IMR-90 (cell line): ENCODE data around the gene SEMA4B. TPM values are rescaled to one million over a fixed set of nuclear protein-coding genes. Genes with fewer than 3 reads are reported as not detected.
"Not testable (repeated sequence)": the region's sequence is repeated elsewhere in the genome, so short reads cannot be mapped to it uniquely, and the experiment has no call there.

Experiments
- ATAC-seq: fragments of 200-7000 bp; cut with Tn5 transposase; 2 replicates; pipeline ENCODE4 v1.9.1; 2020; ENCODE audit warnings: low read depth, mild to moderate bottlenecking, moderate library complexity
- BruUV-seq: library from RNA; stranded (reverse); fragments of 400-500 nt; replicated peaks from 2 replicates; lab custom pipeline; 2021; lab: Mats Ljungman, UMichigan
- CTCF ChIA-PET: fragments of 300-600 bp; formaldehyde crosslinking; extraction: SDS; loops from one replicate; lab custom pipeline; 2021; ENCODE audit warnings: antibody characterized with exemption; lab: Yijun Ruan, JAX
- POLR2A ChIA-PET: fragments of 300-600 bp; sonication (Branson Sonifier 250); formaldehyde crosslinking; loops from one replicate; lab custom pipeline; 2022; ENCODE audit warnings: antibody characterized with exemption; ENCODE audit not compliant: unreplicated experiment; lab: Charles Lee
- DNase-seq: peaks from one replicate; pipeline ENCODE4 v3.0.0; 2013
- H2AFZ ChIP-seq: replicated peaks from 2 replicates; pipeline ENCODE3; 2013; ENCODE audit warnings: low read length, mild to moderate bottlenecking; ENCODE audit not compliant: poor library complexity
- H2AK5ac ChIP-seq: 2 replicates; pipeline ENCODE4 v1.6.1; 2013; ENCODE audit warnings: low read depth, low read length, inconsistent platforms
- H2AK9ac ChIP-seq: replicated peaks from 2 replicates; pipeline ENCODE3; 2013; ENCODE audit warnings: mild to moderate bottlenecking, low read depth, low read length, moderate library complexity; ENCODE audit not compliant: poor library complexity
- H2BK120ac ChIP-seq: 2 replicates; pipeline ENCODE4 v1.6.1; 2013; ENCODE audit warnings: low read depth, low read length, inconsistent platforms
- H2BK15ac ChIP-seq: 3 replicates; pipeline ENCODE4 v1.6.1; 2013; ENCODE audit warnings: low read depth, low read length, inconsistent platforms
- H2BK20ac ChIP-seq: 2 replicates; pipeline ENCODE4 v1.6.1; 2013; ENCODE audit warnings: low read depth, mild to moderate bottlenecking, inconsistent platforms, low read length, moderate library complexity
- H2BK5ac ChIP-seq: 2 replicates; pipeline ENCODE4 v1.6.1; 2013; ENCODE audit warnings: mild to moderate bottlenecking, low read depth, low read length, inconsistent platforms; ENCODE audit not compliant: poor library complexity, severe bottlenecking
- H3K14ac ChIP-seq: replicated peaks from 2 replicates; pipeline ENCODE4 v1.6.1; 2013; ENCODE audit warnings: low read depth, low read length, inconsistent platforms
- H3K18ac ChIP-seq: 2 replicates; pipeline ENCODE4 v1.6.1; 2013; ENCODE audit warnings: low read depth, low read length, control low read depth
- H3K23ac ChIP-seq: 2 replicates; pipeline ENCODE4 v1.6.1; 2013; ENCODE audit warnings: low read depth, low read length, inconsistent platforms
- H3K27ac ChIP-seq: 2 replicates; pipeline ENCODE4 v1.5.1; 2013; ENCODE audit warnings: mild to moderate bottlenecking, control low read depth, low read length; ENCODE audit not compliant: insufficient read depth
- H3K27me3 ChIP-seq: 2 replicates; pipeline ENCODE4 v1.6.1; 2013; ENCODE audit warnings: low read length; ENCODE audit not compliant: control insufficient read depth, insufficient read depth
- H3K36me3 ChIP-seq: 2 replicates; pipeline ENCODE4 v1.6.1; 2013; ENCODE audit warnings: low read length, mixed read lengths; ENCODE audit not compliant: control insufficient read depth, insufficient read depth
- H3K4ac ChIP-seq: 2 replicates; pipeline ENCODE4 v1.6.1; 2013; ENCODE audit warnings: low read depth, low read length, inconsistent platforms
- H3K4me1 ChIP-seq: 2 replicates; pipeline ENCODE4 v1.6.1; 2013; ENCODE audit warnings: low read length, mixed read lengths; ENCODE audit not compliant: control insufficient read depth, insufficient read depth
- H3K4me2 ChIP-seq: 2 replicates; pipeline ENCODE4 v1.6.1; 2013; ENCODE audit warnings: low read depth, mild to moderate bottlenecking, control low read depth, low read length, moderate library complexity
- H3K4me3 ChIP-seq: 2 replicates; pipeline ENCODE4 v1.5.1; 2013; ENCODE audit warnings: low read depth, mild to moderate bottlenecking, control low read depth, low read length, moderate library complexity; ENCODE audit not compliant: insufficient read depth
- H3K56ac ChIP-seq: 2 replicates; pipeline ENCODE4 v1.6.1; 2013; ENCODE audit warnings: low read length, inconsistent platforms; ENCODE audit not compliant: insufficient read depth; ENCODE audit errors: extremely low read depth
- H3K79me1 ChIP-seq, 2 experiments: 2 replicates each; pipeline ENCODE4 v1.6.1; 2013; ENCODE audit warnings: low read length in 2 of 2, inconsistent platforms in 1 of 2, low read depth in 1 of 2
- H3K9ac ChIP-seq: 2 replicates; pipeline ENCODE4 v1.6.1; 2013; ENCODE audit warnings: low read depth, low read length, control low read depth
- H3K9me1 ChIP-seq: 2 replicates; pipeline ENCODE4 v1.6.1; 2013; ENCODE audit warnings: low read length, inconsistent platforms; ENCODE audit not compliant: insufficient read depth
- H3K9me3 ChIP-seq: 2 replicates; pipeline ENCODE4 v1.6.1; 2013; ENCODE audit warnings: low read length; ENCODE audit not compliant: control insufficient read depth, insufficient read depth
- H4K20me1 ChIP-seq: 2 replicates; pipeline ENCODE4 v1.6.1; 2013; ENCODE audit warnings: low read length, inconsistent platforms; ENCODE audit not compliant: insufficient read depth
- H4K5ac ChIP-seq: 2 replicates; pipeline ENCODE4 v1.6.1; 2013; ENCODE audit warnings: mild to moderate bottlenecking, low read depth, low read length, control low read depth
- H4K8ac ChIP-seq, 2 experiments: 2 replicates each; pipeline ENCODE4 v1.6.1; 2013; ENCODE audit warnings: low read depth in 2 of 2, low read length in 2 of 2, control low read depth in 1 of 2, inconsistent platforms in 1 of 2
- H4K91ac ChIP-seq: 2 replicates; pipeline ENCODE4 v1.6.1; 2013; ENCODE audit warnings: low read depth, low read length, inconsistent platforms; ENCODE audit not compliant: insufficient read depth
- whole genome bisulfite sequencing, 2 experiments: methylation state at CpG; one replicate each; pipeline versions ENCODE4 v1.1.5 to v1.1.7; 2013; ENCODE audit warnings: missing lambda C conversion rate in 2 of 2; ENCODE audit not compliant: insufficient read length in 1 of 2; ENCODE audit errors: extremely low coverage in 2 of 2; 5-methylcytosine and 5-hydroxymethylcytosine counted together
- dilution Hi-C: fragments of 300-500 bp; cut with HindIII; formaldehyde crosslinking; loops from one replicate; pipeline ENCODE4 v1.14.3; 2018; ENCODE audit warnings: low sequenced_read_pairs; ENCODE audit not compliant: unreplicated experiment
- in situ Hi-C: fragments of 300-500 bp; cut with MboI; formaldehyde crosslinking; loops from 3 replicates; pipeline ENCODE4 v1.14.3; 2019; ENCODE audit warnings: low sequenced_read_pairs, inconsistent platforms, mixed read lengths
- intact Hi-C: fragments of 100-400 bp; cut with micrococcal nuclease; formaldehyde crosslinking; loops from 2 replicates; pipeline ENCODE4 v1.10.0; 2022
- polyA plus RNA-seq, 3 experiments: library from polyadenylated mRNA; depleted of rRNA; stranded (reverse); fragments of >200 nt; gene quantifications; 2 replicates each; pipeline ENCODE4 v1.2.3, GENCODE V29; 2012; ENCODE audit warnings: low replicate concordance in 1 of 3
- total RNA-seq: library from RNA; depleted of rRNA; stranded (reverse); fragments of >200 nt; gene quantifications from 2 replicates; pipeline ENCODE4 v1.2.3, GENCODE V29; 2012

The SEMA4B gene
- total and polyA plus RNA-seq, 2 of the 4 experiments (the other 2 are of a cell fraction): 5.0 to 22.5 TPM

GRCh38 chr15:90188065-90188464 lies 13.1 kb upstream of the SEMA4B start:
- H3K23ac ChIP-seq, H3K18ac ChIP-seq, H2AK9ac ChIP-seq, H3K27me3 ChIP-seq, DNase-seq, H4K91ac ChIP-seq, POLR2A ChIA-PET, H2BK5ac ChIP-seq, H3K36me3 ChIP-seq, H4K5ac ChIP-seq, H3K4me2 ChIP-seq, ATAC-seq, H3K14ac ChIP-seq, H2AK5ac ChIP-seq, H3K9me3 ChIP-seq, H2BK120ac ChIP-seq, H3K79me1 ChIP-seq, dilution Hi-C loops, H4K8ac ChIP-seq, CTCF ChIA-PET, H3K9ac ChIP-seq, in situ Hi-C loops, BruUV-seq, H4K20me1 ChIP-seq, H2BK20ac ChIP-seq, H3K4ac ChIP-seq, intact Hi-C loops, H3K56ac ChIP-seq, H2AFZ ChIP-seq, H2BK15ac ChIP-seq, H3K4me3 ChIP-seq, H3K27ac ChIP-seq: not testable (repeated sequence)
- Histone ChIP-seq H3K9me1 (peaks cover 12% of the 10 kb centered on the region), H3K4me1 (peaks cover 18% of the 10 kb centered on the region)
- WGBS, 2 experiments: no CpG with 5 or more reads among the region's 7 CpGs
